Panc1 (cell line): ENCODE data around the gene PYDC2. TPM values are rescaled to one million over a fixed set of nuclear protein-coding genes. Genes with fewer than 3 reads are reported as not detected.

ENCODE experiments used
- ATAC-seq: fragments of 200-7000 bp; cut with Tn5 transposase; 2 replicates; pipeline ENCODE4 v1.9.1; 2020; ENCODE audit warnings: mild to moderate bottlenecking, moderate library complexity
- BruUV-seq: library from RNA; stranded (reverse); fragments of 400-500 nt; replicated peaks from 2 replicates; lab custom pipeline; 2021; lab: Mats Ljungman, UMichigan
- CTCF ChIA-PET: fragments of 300-600 bp; sonication (Branson Sonifier 250); formaldehyde crosslinking; loops from one replicate; lab custom pipeline; 2022; ENCODE audit warnings: antibody characterized with exemption; lab: Charles Lee
- POLR2A ChIA-PET: fragments of 300-600 bp; sonication (Branson Sonifier 250); formaldehyde crosslinking; loops from one replicate; lab custom pipeline; 2022; ENCODE audit warnings: antibody characterized with exemption; lab: Charles Lee
- DNase-seq: peaks from one replicate; pipeline ENCODE4 v3.0.0-alpha.2; 2010; ENCODE audit warnings: low read depth, low spot score
- H3K27ac ChIP-seq: 2 replicates; pipeline ENCODE4 v1.5.1; 2011; ENCODE audit warnings: mild to moderate bottlenecking, low read length, inconsistent platforms
- H3K27me3 ChIP-seq: fragments of 200-500 bp; sonication (Bioruptor generic); 2 replicates; pipeline ENCODE4 v1.6.0; 2014; ENCODE audit warnings: low read length, inconsistent platforms; ENCODE audit not compliant: control insufficient read depth, insufficient read depth
- H3K36me3 ChIP-seq: fragments of 200-500 bp; sonication (Bioruptor generic); 2 replicates; pipeline ENCODE4 v1.5.1; 2014; ENCODE audit warnings: inconsistent platforms, mild to moderate bottlenecking, low read length, moderate library complexity; ENCODE audit not compliant: control insufficient read depth, insufficient read depth
- H3K4me1 ChIP-seq: 2 replicates; pipeline ENCODE4 v1.5.1; 2011; ENCODE audit warnings: inconsistent platforms, mild to moderate bottlenecking, low read length, moderate library complexity; ENCODE audit not compliant: control insufficient read depth, insufficient read depth
- H3K4me3 ChIP-seq, 2 experiments: 2 replicates each; pipeline ENCODE4 v1.5.1; 2011 to 2012; ENCODE audit warnings: low read depth in 2 of 2, low read length in 2 of 2, mild to moderate bottlenecking in 2 of 2, inconsistent platforms in 1 of 2, moderate library complexity in 1 of 2
- H3K9me3 ChIP-seq: fragments of 200-500 bp; sonication (Bioruptor generic); 2 replicates; pipeline ENCODE4 v1.5.1; 2014; ENCODE audit warnings: low read depth, mild to moderate bottlenecking, inconsistent platforms, low read length, moderate library complexity; ENCODE audit not compliant: control insufficient read depth, insufficient read depth
- CTCF ChIP-seq: fragments of 450-650 bp; IDR thresholded peaks from 2 replicates; pipeline ENCODE4 v1.5.1; 2017; ENCODE audit warnings: mild to moderate bottlenecking
- POLR2AphosphoS5 ChIP-seq: IDR thresholded peaks from 2 replicates; pipeline ENCODE4 v1.6.1; 2012; ENCODE audit warnings: mild to moderate bottlenecking, low read depth, low read length, moderate library complexity
- REST ChIP-seq, 2 experiments: IDR thresholded peaks; 2 replicates each; pipeline ENCODE4 v1.6.1; 2011 to 2012; ENCODE audit warnings: low read depth in 2 of 2, control low read depth in 1 of 2, low read length in 1 of 2, mild to moderate bottlenecking in 1 of 2, moderate library complexity in 1 of 2; ENCODE audit not compliant: insufficient read depth in 1 of 2
- SIN3A ChIP-seq: IDR thresholded peaks from 2 replicates; pipeline ENCODE4 v1.6.1; 2012; ENCODE audit warnings: low read depth, mild to moderate bottlenecking, low read length, moderate library complexity, borderline replicate concordance; ENCODE audit not compliant: insufficient read depth
- TCF7L2 ChIP-seq: IDR thresholded peaks from 2 replicates; pipeline ENCODE4 v1.6.1; 2011; ENCODE audit warnings: mild to moderate bottlenecking, low read depth, low read length, inconsistent platforms
- in situ Hi-C: cut with HindIII; loops from 2 replicates; pipeline ENCODE4 v1.10.0; 2016; ENCODE audit warnings: low sequenced_read_pairs, low pct_unique_long_range_greater_than_20kb
- intact Hi-C: fragments of 100-400 bp; cut with micrococcal nuclease; formaldehyde crosslinking; loops from one replicate; pipeline ENCODE4 v1.10.0; 2022; ENCODE audit not compliant: unreplicated experiment
- total RNA-seq: library from RNA; stranded (reverse); gene quantifications from one replicate; pipeline ENCODE4 v1.2.1, GENCODE V29; 2021; ENCODE audit not compliant: unreplicated experiment

Gene PYDC2
- total RNA-seq, 1 experiment from 2014 or later: not detected

GRCh38 chr3:191492601-191493000 lies 31.6 kb downstream of the PYDC2 start:
- POLR2A ChIA-PET: no interaction called here
- in situ Hi-C loops: no loop called here
- H3K9me3 ChIP-seq: no peaks in the 10 kb centered on the region

GRCh38 chr3:191493336-191493735 lies 32.4 kb downstream of the PYDC2 start:
- ATAC-seq: no peak
- Histone ChIP-seq H3K36me3 (no peaks in the 10 kb centered on the region), H3K4me1 (no peaks in the 10 kb centered on the region), H3K27ac (no peak overlapping the region), H3K27me3 (no peaks in the 10 kb centered on the region), H3K4me3 (no peak overlapping the region), H3K9me3 (no peaks in the 10 kb centered on the region)
- intact Hi-C loops (no loop called here), in situ Hi-C loops (no loop called here)
- no peak for DNase-seq
- ChIA-PET CTCF (no interaction called here), POLR2A (no interaction called here)
- BruUV-seq: no TSS peak
- TF ChIP-seq POLR2AphosphoS5: no peak
- no peak for TF ChIP-seq REST (IDR thresholded peaks at IDR 0.05; ENCODE audit: insufficient read depth in 1 of 2, low read depth in 2 of 2, low read length in 1 of 2)
- no peak for TF ChIP-seq SIN3A
- TF ChIP-seq TCF7L2: no peak
- TF ChIP-seq CTCF: no peak

More at GRCh38 chr3:191492601-191493000, 31.6 kb downstream of the PYDC2 start:
- no peak for DNase-seq
- no peaks in the 10 kb centered on the region for H3K4me1 ChIP-seq
- H3K27ac ChIP-seq: no peak overlapping the region
- no peak for ATAC-seq
- no peaks in the 10 kb centered on the region for H3K27me3 ChIP-seq
- no peak for TF ChIP-seq SIN3A
- TF ChIP-seq POLR2AphosphoS5: no peak
- no peak for TF ChIP-seq CTCF
- TF ChIP-seq REST (IDR thresholded peaks at IDR 0.05; ENCODE audit: insufficient read depth in 1 of 2, low read depth in 2 of 2, low read length in 1 of 2): no peak
- TF ChIP-seq TCF7L2: no peak
- no TSS peak for BruUV-seq
- H3K4me3 ChIP-seq: no peak overlapping the region
- intact Hi-C loops: no loop called here
- CTCF ChIA-PET: no interaction called here
- H3K36me3 ChIP-seq: no peaks in the 10 kb centered on the region
